HG02610 (cell line): ENCODE results near the gene BMAL1.

Experiments
- ATAC-seq: cut with Tn5 transposase; IDR thresholded peaks from one replicate; pipeline ENCODE4 v1.9.1; 2021; ENCODE audit warnings: mild to moderate bottlenecking, moderate library complexity; ENCODE audit not compliant: unreplicated experiment

BMAL1 gene

GRCh38 chr11:13338427-13339069 lies 61.0 kb downstream of the BMAL1 start:
- ATAC-seq, result no peak

- ATAC-seq, result peak; percentile 29
These were observed 61.9 kb downstream of the BMAL1 start for GRCh38 chr11:13339195-13340153.

- no peak for ATAC-seq
These were observed 63.4 kb downstream of the BMAL1 start for GRCh38 chr11:13341026-13341425.

GRCh38 chr11:13343067-13343466 lies 65.5 kb downstream of the BMAL1 start:
- peak; percentile 43 for ATAC-seq

- ATAC-seq, result no peak
These were observed 66.5 kb downstream of the BMAL1 start for GRCh38 chr11:13343931-13344717.

- ATAC-seq, result no peak
These were observed 67.2 kb downstream of the BMAL1 start for GRCh38 chr11:13344818-13345217.

GRCh38 chr11:13346470-13346869 lies 68.9 kb downstream of the BMAL1 start:
- no peak for ATAC-seq

GRCh38 chr11:13347901-13348300 lies 70.3 kb downstream of the BMAL1 start:
- peak; percentile 2 for ATAC-seq

GRCh38 chr11:13348305-13348704 lies 70.7 kb downstream of the BMAL1 start:
- ATAC-seq, result peak; percentile 58

GRCh38 chr11:13349046-13349445 lies 71.5 kb downstream of the BMAL1 start:
- no peak for ATAC-seq

- ATAC-seq, result no peak
These were observed 72.0 kb downstream of the BMAL1 start for GRCh38 chr11:13349581-13349980.

- no peak for ATAC-seq
These were observed 75.1 kb downstream of the BMAL1 start for GRCh38 chr11:13352711-13353110.

- no peak for ATAC-seq
These were observed 76.7 kb downstream of the BMAL1 start for GRCh38 chr11:13354335-13354734.

- ATAC-seq, result no peak
These were observed 77.6 kb downstream of the BMAL1 start for GRCh38 chr11:13355191-13355590.

GRCh38 chr11:13357232-13357631 lies 79.6 kb downstream of the BMAL1 start:
- ATAC-seq, result no peak

- ATAC-seq, result no peak
These were observed 81.1 kb downstream of the BMAL1 start for GRCh38 chr11:13358596-13359270.

GRCh38 chr11:13362596-13363109 lies 85.1 kb downstream of the BMAL1 start:
- ATAC-seq, result no peak

GRCh38 chr11:13364388-13364787 lies 86.8 kb downstream of the BMAL1 start:
- no peak for ATAC-seq

- no peak for ATAC-seq
These were observed 88.9 kb downstream of the BMAL1 start for GRCh38 chr11:13366266-13367026.

GRCh38 chr11:13367115-13367514 lies 89.5 kb downstream of the BMAL1 start:
- no peak for ATAC-seq
